HepG2 (cell line): Measurements from ENCODE around the gene IPP. TPM values are rescaled to one million over a fixed set of nuclear protein-coding genes. Genes with fewer than 3 reads are reported as not detected.
A peak's percentile ranks its signal among the peaks of the same experiment; 100 is the strongest.

ENCODE experiments used
- ARNT2 ChIP-seq: sonication (generic); formaldehyde crosslinking; IDR thresholded peaks from 2 replicates; pipeline ENCODE4 v1.8.0; 2022; ENCODE audit warnings: mild to moderate bottlenecking, low read depth, missing genetic modification reagents, moderate library complexity
- ASH2L ChIP-seq: fragments of 300-600, 200-600 bp; sonication (generic); IDR thresholded peaks from 2 replicates; pipeline ENCODE4 v1.7.0; 2017; ENCODE audit warnings: low read depth, mild to moderate bottlenecking, moderate library complexity, mixed read lengths, low read length; ENCODE audit not compliant: insufficient read length
- CBX5 ChIP-seq: sonication (generic); formaldehyde crosslinking; IDR thresholded peaks from 2 replicates; pipeline ENCODE4 v1.4.0; 2020; ENCODE audit warnings: missing genetic modification reagents, borderline replicate concordance
- HHEX ChIP-seq: IDR thresholded peaks from 2 replicates; pipeline ENCODE4 v1.6.1; 2016; ENCODE audit warnings: control low read depth
- HIVEP1 ChIP-seq: sonication (generic); formaldehyde crosslinking; IDR thresholded peaks from 2 replicates; pipeline ENCODE4 v1.4.0; 2020; ENCODE audit warnings: mild to moderate bottlenecking, missing genetic modification reagents
- IRF1 ChIP-seq: sonication (generic); formaldehyde crosslinking; IDR thresholded peaks from 2 replicates; pipeline ENCODE4 v1.4.0; 2020; ENCODE audit warnings: low read depth, mild to moderate bottlenecking, missing genetic modification reagents
- MEIS2 ChIP-seq: sonication (generic); formaldehyde crosslinking; IDR thresholded peaks from 2 replicates; pipeline ENCODE4 v1.9.0; 2021; ENCODE audit warnings: mild to moderate bottlenecking, missing genetic modification reagents
- MTA1 ChIP-seq: sonication (generic); formaldehyde crosslinking; IDR thresholded peaks from 2 replicates; pipeline ENCODE4 v1.4.0; 2020; ENCODE audit warnings: missing genetic modification reagents, mild to moderate bottlenecking, borderline replicate concordance
- PRPF4 ChIP-seq: fragments of 200-400 bp; formaldehyde crosslinking; IDR thresholded peaks from 2 replicates; pipeline ENCODE4 v1.6.1; 2016; ENCODE audit warnings: low read length, low read depth; ENCODE audit not compliant: poor library complexity, severe bottlenecking
- SMC3 ChIP-seq: IDR thresholded peaks from 2 replicates; pipeline ENCODE4 v1.6.1; 2011; ENCODE audit warnings: low read length, improper control_type of control experiment
- STAG1 ChIP-seq: sonication (generic); formaldehyde crosslinking; IDR thresholded peaks from 2 replicates; pipeline ENCODE4 v1.4.0; 2020; ENCODE audit warnings: missing genetic modification reagents
- TAF1 ChIP-seq: sonication (generic); formaldehyde crosslinking; IDR thresholded peaks from 2 replicates; pipeline ENCODE4 v1.4.0; 2020; ENCODE audit warnings: missing genetic modification reagents
- ZBTB33 ChIP-seq: sonication (generic); formaldehyde crosslinking; IDR thresholded peaks from 2 replicates; pipeline ENCODE4 v1.4.0; 2020; ENCODE audit warnings: missing genetic modification reagents
- ZFP41 ChIP-seq: sonication (generic); formaldehyde crosslinking; IDR thresholded peaks from 2 replicates; pipeline ENCODE4 v1.4.0; 2020; ENCODE audit warnings: mild to moderate bottlenecking, missing genetic modification reagents, borderline replicate concordance
- ZNF572 ChIP-seq: sonication (generic); formaldehyde crosslinking; IDR thresholded peaks from 2 replicates; pipeline ENCODE4 v1.5.1; 2020; ENCODE audit warnings: mild to moderate bottlenecking, missing genetic modification reagents
- ZNF878 ChIP-seq: sonication (generic); formaldehyde crosslinking; IDR thresholded peaks from 2 replicates; pipeline ENCODE4 v1.8.1; 2023; ENCODE audit warnings: mild to moderate bottlenecking, missing genetic modification reagents, moderate library complexity
- polyA plus RNA-seq, 8 experiments: library from polyadenylated mRNA; depleted of rRNA in 3 of 8; stranded (reverse) in 7 of 8; unstranded in 1 of 8; fragments of >200 nt; fragmentation: Illumina TruSeq in 4 of 8; extraction: Trizol in 4 of 8; gene quantifications; 2 replicates each; pipeline versions ENCODE4 v1.2.1 to v1.2.3, GENCODE V29; 2011 to 2016; ENCODE audit warnings: low read depth in 4 of 8, missing spikeins in 1 of 8, mixed read lengths in 1 of 8; ENCODE audit not compliant: insufficient read depth in 1 of 8
- total RNA-seq, 5 experiments: library from RNA; depleted of rRNA; stranded (reverse); fragments of >200 nt; fragmentation: Illumina TruSeq; extraction: Trizol; gene quantifications; 2 replicates each; pipeline ENCODE4 v1.2.3, GENCODE V29; 2016; ENCODE audit warnings: low read depth in 1 of 5
- TF ChIP-seq, protein P1 (sequence below): sonication (generic); formaldehyde crosslinking; IDR thresholded peaks from 2 replicates; pipeline ENCODE4 v1.8.0; 2022; ENCODE audit warnings: mild to moderate bottlenecking, missing genetic modification reagents, moderate library complexity
- TF ChIP-seq, protein P2 (sequence below): sonication (generic); formaldehyde crosslinking; IDR thresholded peaks from 2 replicates; pipeline ENCODE4 v1.4.0; 2020; ENCODE audit warnings: missing genetic modification reagents, borderline replicate concordance
- TF ChIP-seq, protein P3 (sequence below): IDR thresholded peaks from 2 replicates; pipeline ENCODE4 v1.6.1; 2016; ENCODE audit warnings: control low read depth

IPP gene
- total and polyA plus RNA-seq, 2 of the 13 experiments (the other 11 are each of a cell fraction or from before 2014, with no cell fraction given) = 3.0 to 9.7 TPM

GRCh38 chr1:45793942-45794604 lies 43.6 kb upstream of the IPP start (continued):
- TF ChIP-seq, protein P1, sequence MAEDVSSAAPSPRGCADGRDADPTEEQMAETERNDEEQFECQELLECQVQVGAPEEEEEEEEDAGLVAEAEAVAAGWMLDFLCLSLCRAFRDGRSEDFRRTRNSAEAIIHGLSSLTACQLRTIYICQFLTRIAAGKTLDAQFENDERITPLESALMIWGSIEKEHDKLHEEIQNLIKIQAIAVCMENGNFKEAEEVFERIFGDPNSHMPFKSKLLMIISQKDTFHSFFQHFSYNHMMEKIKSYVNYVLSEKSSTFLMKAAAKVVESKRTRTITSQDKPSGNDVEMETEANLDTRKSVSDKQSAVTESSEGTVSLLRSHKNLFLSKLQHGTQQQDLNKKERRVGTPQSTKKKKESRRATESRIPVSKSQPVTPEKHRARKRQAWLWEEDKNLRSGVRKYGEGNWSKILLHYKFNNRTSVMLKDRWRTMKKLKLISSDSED (CRISPR knock-in tag) = no peak
- TF ChIP-seq MEIS2 (CRISPR knock-in tag) (no peak), ZNF572 (CRISPR knock-in tag) (no peak), ASH2L (no peak), STAG1 (peak; percentile 49), IRF1 (CRISPR knock-in tag) (no peak), PRPF4 (no peak), ZBTB33 (no peak), HIVEP1 (CRISPR knock-in tag) (no peak), ZNF878 (CRISPR knock-in tag) (no peak), CBX5 (CRISPR knock-in tag) (0 out of 2 replicates have a peak, but pooled peaks have one; percentile 34), TAF1 (no peak), SMC3 (peak; percentile 41; the same call in 1 of the 2 replicates), ARNT2 (CRISPR knock-in tag) (no peak), HHEX (CRISPR knock-in tag) (no peak), MTA1 (no peak), ZFP41 (CRISPR knock-in tag) (no peak)
- TF ChIP-seq, protein P2, sequence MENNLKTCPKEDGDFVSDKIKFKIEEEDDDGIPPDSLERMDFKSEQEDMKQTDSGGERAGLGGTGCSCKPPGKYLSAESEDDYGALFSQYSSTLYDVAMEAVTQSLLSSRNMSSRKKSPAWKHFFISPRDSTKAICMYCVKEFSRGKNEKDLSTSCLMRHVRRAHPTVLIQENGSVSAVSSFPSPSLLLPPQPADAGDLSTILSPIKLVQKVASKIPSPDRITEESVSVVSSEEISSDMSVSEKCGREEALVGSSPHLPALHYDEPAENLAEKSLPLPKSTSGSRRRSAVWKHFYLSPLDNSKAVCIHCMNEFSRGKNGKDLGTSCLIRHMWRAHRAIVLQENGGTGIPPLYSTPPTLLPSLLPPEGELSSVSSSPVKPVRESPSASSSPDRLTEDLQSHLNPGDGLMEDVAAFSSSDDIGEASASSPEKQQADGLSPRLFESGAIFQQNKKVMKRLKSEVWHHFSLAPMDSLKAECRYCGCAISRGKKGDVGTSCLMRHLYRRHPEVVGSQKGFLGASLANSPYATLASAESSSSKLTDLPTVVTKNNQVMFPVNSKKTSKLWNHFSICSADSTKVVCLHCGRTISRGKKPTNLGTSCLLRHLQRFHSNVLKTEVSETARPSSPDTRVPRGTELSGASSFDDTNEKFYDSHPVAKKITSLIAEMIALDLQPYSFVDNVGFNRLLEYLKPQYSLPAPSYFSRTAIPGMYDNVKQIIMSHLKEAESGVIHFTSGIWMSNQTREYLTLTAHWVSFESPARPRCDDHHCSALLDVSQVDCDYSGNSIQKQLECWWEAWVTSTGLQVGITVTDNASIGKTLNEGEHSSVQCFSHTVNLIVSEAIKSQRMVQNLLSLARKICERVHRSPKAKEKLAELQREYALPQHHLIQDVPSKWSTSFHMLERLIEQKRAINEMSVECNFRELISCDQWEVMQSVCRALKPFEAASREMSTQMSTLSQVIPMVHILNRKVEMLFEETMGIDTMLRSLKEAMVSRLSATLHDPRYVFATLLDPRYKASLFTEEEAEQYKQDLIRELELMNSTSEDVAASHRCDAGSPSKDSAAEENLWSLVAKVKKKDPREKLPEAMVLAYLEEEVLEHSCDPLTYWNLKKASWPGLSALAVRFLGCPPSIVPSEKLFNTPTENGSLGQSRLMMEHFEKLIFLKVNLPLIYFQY (CRISPR knock-in tag) = peak; percentile 68; the same call in 1 of the 2 replicates
- TF ChIP-seq, protein P3, sequence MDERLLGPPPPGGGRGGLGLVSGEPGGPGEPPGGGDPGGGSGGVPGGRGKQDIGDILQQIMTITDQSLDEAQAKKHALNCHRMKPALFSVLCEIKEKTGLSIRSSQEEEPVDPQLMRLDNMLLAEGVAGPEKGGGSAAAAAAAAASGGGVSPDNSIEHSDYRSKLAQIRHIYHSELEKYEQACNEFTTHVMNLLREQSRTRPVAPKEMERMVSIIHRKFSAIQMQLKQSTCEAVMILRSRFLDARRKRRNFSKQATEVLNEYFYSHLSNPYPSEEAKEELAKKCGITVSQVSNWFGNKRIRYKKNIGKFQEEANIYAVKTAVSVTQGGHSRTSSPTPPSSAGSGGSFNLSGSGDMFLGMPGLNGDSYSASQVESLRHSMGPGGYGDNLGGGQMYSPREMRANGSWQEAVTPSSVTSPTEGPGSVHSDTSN (CRISPR knock-in tag) = peak; percentile 49; the same call in 1 of the 2 replicates
